Activated naive CD4-positive, alpha-beta T cell treated with anti-CD3 and anti-CD28 coated beads, Interleukin-2, amount 50 U/mL, for 72 hours (primary cell): ENCODE measurements around the gene GPR62. TPM values are rescaled to one million over a fixed set of nuclear protein-coding genes. Genes with fewer than 3 reads are reported as not detected.
"Not testable (repeated sequence)": the region's sequence is repeated elsewhere in the genome, so short reads cannot be mapped to it uniquely, and the experiment has no call there.

Source experiments
- ATAC-seq, 2 donors: fragments of 150-1000 bp; cut with Tn5 transposase; 2 replicates each; pipeline ENCODE4 v1.10.0; 2021; ENCODE audit warnings: mild to moderate bottlenecking in 2 of 2, moderate library complexity in 2 of 2
- DNase-seq, 2 donors: peaks; one replicate each; pipeline ENCODE4 v3.0.0; 2021 to 2022; ENCODE audit warnings: low spot score in 2 of 2
- H3K27ac Mint-ChIP-seq, 2 donors: one replicate each; pipeline ENCODE4 v1.8.0; 2022; ENCODE audit warnings: mild to moderate bottlenecking in 2 of 2, mixed read lengths in 2 of 2
- H3K36me3 Mint-ChIP-seq, 2 donors: one replicate each; pipeline ENCODE4 v1.8.0; 2022; ENCODE audit warnings: mixed read lengths in 2 of 2
- H3K9me3 Mint-ChIP-seq, 2 donors: one replicate each; pipeline ENCODE4 v1.8.0; 2022; ENCODE audit warnings: mixed read lengths in 2 of 2
- total RNA-seq, 2 donors: library from RNA; stranded (reverse); gene quantifications; one replicate each; pipeline ENCODE4 v1.2.3, GENCODE V29; 2022

Gene GPR62
- total RNA-seq, 2 donors from 2014 or later = not detected

DNA sequence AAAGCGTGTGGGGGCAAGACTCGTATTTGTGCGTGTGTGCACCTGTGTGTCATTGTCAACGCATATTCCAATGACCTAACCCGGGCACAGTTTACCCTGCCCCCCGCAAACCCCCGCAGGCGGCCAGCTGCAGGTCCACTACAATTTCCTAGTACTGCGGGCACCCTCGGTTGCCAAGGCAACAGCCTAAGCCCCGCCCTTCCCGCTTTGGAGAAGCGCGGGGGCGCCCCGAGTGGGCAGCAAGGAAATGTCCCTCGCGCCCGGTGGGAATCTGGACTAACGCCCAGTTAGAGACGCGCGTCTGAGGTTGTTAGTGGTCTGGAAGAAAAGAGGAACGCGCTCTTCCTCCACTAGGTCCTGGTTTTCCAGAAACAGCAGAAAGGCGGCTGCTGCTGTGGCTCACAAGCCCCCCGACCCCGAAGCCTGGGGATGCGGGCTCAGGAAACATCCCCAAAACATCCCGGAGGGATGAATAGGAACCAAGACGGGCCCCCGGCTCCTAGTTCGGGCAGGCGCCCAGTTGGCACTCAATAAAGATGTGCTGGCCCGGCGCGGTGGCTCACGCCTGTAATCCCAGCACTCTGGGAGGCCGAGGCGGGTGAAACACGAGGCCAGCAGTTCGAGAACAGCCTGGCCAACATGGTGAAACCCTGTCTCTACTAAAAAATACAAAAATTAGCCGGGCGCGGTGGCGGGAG is 20.8 kb downstream of the GPR62 start:
- DNase-seq (peak in 1 of 2 donors; percentile 40), ATAC-seq (no peak)
- Mint-ChIP-seq H3K27ac (peak overlapping the region in 1 of 2 donors; percentile 92), H3K36me3 (peaks cover 5 to 12% of the 10 kb centered on the region in 2 donors), H3K9me3 (no peaks in the 10 kb centered on the region)

- DNase-seq (no peak), ATAC-seq (no peak)
- H3K9me3 Mint-ChIP-seq = no peaks in the 10 kb centered on the region
- H3K36me3 Mint-ChIP-seq = peaks cover 5 to 12% of the 10 kb centered on the region in 2 donors
- H3K27ac Mint-ChIP-seq = peak overlapping the region in 1 of 2 donors; percentile 1
These were observed 22.4 kb downstream of the GPR62 start for GRCh38 chr3:51977446-51978142.

DNA sequence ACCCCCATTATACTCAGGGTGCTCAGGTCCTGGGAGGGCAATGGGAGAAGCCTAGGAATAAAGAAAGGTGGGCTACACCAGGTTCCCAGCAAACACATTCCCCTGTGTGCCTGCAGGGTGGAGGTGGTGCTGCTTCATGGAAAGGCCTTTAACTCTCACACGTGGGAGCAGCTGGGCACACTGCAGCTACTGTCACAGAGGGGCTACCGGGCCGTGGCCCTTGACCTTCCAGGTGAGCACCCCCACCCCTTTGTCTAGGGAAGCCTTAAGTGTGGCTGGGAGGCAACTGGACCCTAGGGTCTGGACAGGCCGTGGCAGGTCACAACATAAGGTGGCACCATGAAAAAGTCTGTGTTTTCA is 22.9 kb downstream of the GPR62 start:
- DNase-seq (no peak), ATAC-seq (no peak)
- Mint-ChIP-seq H3K27ac (no peak overlapping the region), H3K36me3 (peaks cover 5 to 12% of the 10 kb centered on the region in 2 donors), H3K9me3 (no peaks in the 10 kb centered on the region)

DNA sequence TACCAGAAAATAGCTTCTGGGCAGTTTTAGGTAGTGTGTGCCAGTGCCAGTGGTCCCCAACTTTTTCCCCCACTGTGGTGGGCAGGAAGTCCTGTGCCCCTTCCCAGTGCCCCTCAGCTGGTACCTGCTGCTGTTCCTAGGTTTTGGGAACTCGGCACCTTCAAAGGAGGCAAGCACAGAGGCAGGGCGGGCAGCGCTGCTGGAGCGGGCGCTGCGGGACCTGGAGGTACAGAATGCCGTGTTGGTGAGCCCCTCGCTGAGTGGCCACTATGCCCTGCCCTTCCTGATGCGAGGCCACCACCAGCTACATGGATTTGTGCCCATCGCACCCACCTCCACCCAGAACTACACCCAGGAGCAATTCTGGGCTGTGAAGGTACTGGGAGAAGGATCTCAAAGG is 25.1 kb downstream of the GPR62 start:
- DNase-seq (no peak), ATAC-seq (no peak)
- Mint-ChIP-seq H3K27ac (no peak overlapping the region), H3K36me3 (peaks cover 0 to 4% of the 10 kb centered on the region in 2 donors), H3K9me3 (no peaks in the 10 kb centered on the region)

- H3K27ac Mint-ChIP-seq = peak overlapping the region; percentile 89 to 90
- no peaks in the 10 kb centered on the region for H3K9me3 Mint-ChIP-seq
- ATAC-seq (peak; percentile 42 to 54), DNase-seq (peak in 1 of 2 donors; percentile 45)
- no peaks in the 10 kb centered on the region for H3K36me3 Mint-ChIP-seq
These were observed 27.2 kb downstream of the GPR62 start for GRCh38 chr3:51982352-51982837.

- peak within 1 kb of the TSS; percentile 90 to 92 for H3K27ac Mint-ChIP-seq
These were observed 27.8 kb downstream of the GPR62 start, which contains the start of gene ACY1 for GRCh38 chr3:51982838-51983577. Gene ACY1, plus strand, starts transcription at chr3:51983535. Its CDS starts 530 bp downstream, at chr3:51984065.

GRCh38 chr3:51983578-51984268 is 28.5 kb downstream of the GPR62 start:
- ATAC-seq = no peak
- no peaks in the 10 kb centered on the region for H3K36me3 Mint-ChIP-seq
- no peak for DNase-seq
- H3K9me3 Mint-ChIP-seq = no peaks in the 10 kb centered on the region
- peak overlapping the region; percentile 90 to 92 for H3K27ac Mint-ChIP-seq

More at GRCh38 chr3:51982838-51983577, 27.8 kb downstream of the GPR62 start, which contains the start of gene ACY1:
- DNase-seq (peak; percentile 81 to 90), ATAC-seq (peak; percentile 84 to 87)
- no peaks in the 10 kb centered on the region for H3K9me3 Mint-ChIP-seq
- no peaks in the 10 kb centered on the region for H3K36me3 Mint-ChIP-seq

DNA sequence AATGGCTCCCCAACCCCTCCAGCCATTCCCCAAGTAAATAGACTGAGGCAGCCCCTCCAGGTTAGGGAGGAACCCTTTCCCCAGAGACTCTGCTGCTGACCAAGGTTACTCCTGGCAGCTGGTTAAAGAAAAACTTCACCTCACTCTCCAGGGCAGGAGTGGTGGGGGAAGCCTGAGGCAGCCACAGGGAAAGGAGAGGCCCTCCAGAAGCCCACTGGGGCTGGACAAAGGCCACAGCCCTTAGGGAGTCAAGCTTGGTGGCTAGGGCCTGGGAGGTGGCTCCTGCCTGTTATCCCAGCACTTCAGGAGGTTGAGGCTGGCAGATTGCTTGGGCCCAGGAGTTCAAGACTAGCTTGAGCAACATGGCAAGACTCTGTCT is 29.1 kb downstream of the GPR62 start:
- no peak for ATAC-seq
- H3K27ac Mint-ChIP-seq = peak overlapping the region; percentile 88 to 90
- DNase-seq = no peak
- no peaks in the 10 kb centered on the region for H3K9me3 Mint-ChIP-seq
- H3K36me3 Mint-ChIP-seq = no peaks in the 10 kb centered on the region

DNA sequence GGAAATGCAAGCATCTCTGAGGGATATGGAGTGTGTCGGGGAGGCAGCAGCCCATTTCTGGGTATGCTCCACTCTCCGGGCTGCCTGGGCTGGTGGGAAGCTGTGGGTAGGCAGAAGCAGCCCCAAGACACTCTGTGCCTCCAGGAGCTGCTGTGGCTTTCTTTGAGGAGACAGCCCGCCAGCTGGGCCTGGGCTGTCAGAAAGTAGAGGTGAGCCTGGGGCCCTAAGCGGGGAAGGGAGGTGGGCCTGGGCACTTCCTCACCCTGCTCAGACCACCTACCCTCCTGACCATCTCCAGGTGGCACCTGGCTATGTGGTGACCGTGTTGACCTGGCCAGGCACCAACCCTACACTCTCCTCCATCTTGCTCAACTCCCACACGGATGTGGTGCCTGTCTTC is 29.9 kb downstream of the GPR62 start:
- DNase-seq = no peak
- no peak for ATAC-seq
- H3K9me3 Mint-ChIP-seq = no peaks in the 10 kb centered on the region
- no peaks in the 10 kb centered on the region for H3K36me3 Mint-ChIP-seq
- peak overlapping the region in 1 of 2 donors; percentile 90 for H3K27ac Mint-ChIP-seq

GRCh38 chr3:51986010-51986947 is 31.1 kb downstream of the GPR62 start:
- no peak for ATAC-seq
- DNase-seq = no peak
- Mint-ChIP-seq H3K27ac (peak overlapping the region in 1 of 2 donors; percentile 76), H3K36me3 (peaks cover 0 to 3% of the 10 kb centered on the region in 2 donors), H3K9me3 (no peaks in the 10 kb centered on the region)

DNA sequence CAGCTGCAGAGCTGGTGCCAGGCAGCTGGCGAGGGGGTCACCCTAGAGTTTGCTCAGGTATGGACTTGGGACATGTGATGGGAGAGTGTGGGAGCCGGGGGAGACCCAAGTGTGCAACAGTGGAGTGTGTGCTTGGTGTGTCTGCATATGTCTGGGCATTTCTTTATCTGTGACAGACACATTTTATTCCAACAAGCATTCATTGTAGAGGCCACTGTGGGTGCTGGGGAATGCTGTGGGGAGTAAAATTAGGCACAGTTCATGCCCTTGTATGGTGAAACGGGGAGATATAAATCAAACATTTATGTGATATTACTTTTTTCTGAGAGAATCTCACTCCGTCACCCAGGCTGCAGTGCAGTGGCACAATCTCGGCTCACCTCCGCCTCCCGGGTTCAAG is 32.4 kb downstream of the GPR62 start:
- H3K36me3 Mint-ChIP-seq = peaks cover 4 to 10% of the 10 kb centered on the region in 2 donors
- DNase-seq (no peak), ATAC-seq (no peak)
- H3K9me3 Mint-ChIP-seq = no peaks in the 10 kb centered on the region
- H3K27ac Mint-ChIP-seq = peak overlapping the region; percentile 18 to 79

GRCh38 chr3:51988286-51989146 is 33.3 kb downstream of the GPR62 start:
- H3K27ac Mint-ChIP-seq = peak overlapping the region; percentile 18 to 90
- ATAC-seq = peak; percentile 6 to 9
- DNase-seq = no peak
- peaks cover 7 to 19% of the 10 kb centered on the region in 2 donors for H3K36me3 Mint-ChIP-seq
- no peaks in the 10 kb centered on the region for H3K9me3 Mint-ChIP-seq

- H3K36me3 Mint-ChIP-seq = peaks cover 27 to 39% of the 10 kb centered on the region in 2 donors
- not testable (repeated sequence) for DNase-seq, ATAC-seq, H3K9me3 Mint-ChIP-seq, H3K27ac Mint-ChIP-seq
These were observed 35.4 kb downstream of the GPR62 start for GRCh38 chr3:51990501-51990971.

DNA sequence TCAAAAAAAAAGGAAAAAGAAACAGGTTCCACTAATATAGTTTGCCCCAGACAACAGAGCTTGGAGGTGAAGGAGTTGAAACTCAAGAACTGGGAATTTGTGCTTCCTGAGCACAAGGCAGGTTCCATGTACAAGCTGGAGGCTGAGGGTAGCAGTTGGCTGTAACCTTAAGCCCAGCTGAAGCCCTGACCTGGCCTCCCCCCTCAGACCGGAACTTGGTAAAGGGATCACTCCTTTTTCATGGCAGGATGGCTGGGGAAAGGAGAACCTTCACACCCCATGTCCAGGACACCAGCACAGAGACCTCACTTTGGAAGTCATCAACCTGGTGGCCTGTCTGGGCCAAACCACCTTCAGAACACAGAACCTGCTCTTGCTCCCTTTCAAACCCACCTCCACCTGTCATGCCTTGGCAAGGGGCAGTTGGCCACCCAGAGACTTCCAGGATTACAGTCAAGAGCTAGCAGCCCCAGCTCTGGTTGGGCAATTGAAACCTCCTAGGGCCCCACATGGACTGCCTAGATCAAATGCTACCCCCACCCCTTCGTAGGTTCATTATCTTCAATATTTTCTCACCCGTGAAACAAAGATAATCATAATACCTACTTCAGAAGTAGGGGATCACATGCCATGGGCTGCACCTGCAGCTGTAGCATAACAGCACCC is 37.0 kb downstream of the GPR62 start:
- H3K27ac Mint-ChIP-seq = peak overlapping the region; percentile 38 to 84
- H3K36me3 Mint-ChIP-seq = peaks cover 30 to 43% of the 10 kb centered on the region in 2 donors
- ATAC-seq = no peak
- no peaks in the 10 kb centered on the region for H3K9me3 Mint-ChIP-seq
- DNase-seq = no peak
